D721Med (cell line): ENCODE data around the gene ABCD1.
"Not testable (repeated sequence)": the region's sequence is repeated elsewhere in the genome, so short reads cannot be mapped to it uniquely, and the experiment has no call there.

Experiments used
- DNase-seq: peaks from one replicate; pipeline ENCODE4 v3.0.0; 2011; ENCODE audit warnings: low spot score; ENCODE audit not compliant: insufficient read length
- FAIRE-seq: peaks from 2 replicates; lab custom pipeline; 2011; peaks lifted over from hg19 to GRCh38; lab: Jason Lieb, UNC
- CTCF ChIP-seq: IDR thresholded peaks from 2 replicates; pipeline ENCODE4 v1.5.1; 2012; ENCODE audit warnings: mild to moderate bottlenecking, control low read depth; ENCODE audit not compliant: insufficient read depth; ENCODE audit errors: missing control alignments

The ABCD1 gene

DNA sequence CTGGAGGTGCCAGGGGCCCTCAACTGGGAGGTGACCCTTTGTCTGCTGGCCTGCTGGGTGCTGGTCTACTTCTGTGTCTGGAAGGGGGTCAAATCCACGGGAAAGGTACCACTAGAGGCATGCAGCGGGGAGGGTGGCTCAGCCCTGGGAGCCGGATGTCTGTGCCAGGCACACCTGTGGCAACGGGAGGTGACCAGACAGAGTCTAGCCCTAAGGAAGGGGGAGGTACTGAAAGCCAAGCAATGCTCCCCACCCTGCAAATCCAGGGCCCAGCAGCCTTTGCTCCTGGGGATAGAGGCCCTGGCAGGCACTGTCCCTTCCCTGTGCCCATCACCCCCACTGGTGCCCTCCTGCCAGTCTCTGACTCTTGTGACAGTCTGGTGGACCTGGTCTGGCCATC lies 32.7 kb upstream of the ABCD1 start:
- no peak for FAIRE-seq
- DNase-seq: no peak
- no peak for TF ChIP-seq CTCF

DNA sequence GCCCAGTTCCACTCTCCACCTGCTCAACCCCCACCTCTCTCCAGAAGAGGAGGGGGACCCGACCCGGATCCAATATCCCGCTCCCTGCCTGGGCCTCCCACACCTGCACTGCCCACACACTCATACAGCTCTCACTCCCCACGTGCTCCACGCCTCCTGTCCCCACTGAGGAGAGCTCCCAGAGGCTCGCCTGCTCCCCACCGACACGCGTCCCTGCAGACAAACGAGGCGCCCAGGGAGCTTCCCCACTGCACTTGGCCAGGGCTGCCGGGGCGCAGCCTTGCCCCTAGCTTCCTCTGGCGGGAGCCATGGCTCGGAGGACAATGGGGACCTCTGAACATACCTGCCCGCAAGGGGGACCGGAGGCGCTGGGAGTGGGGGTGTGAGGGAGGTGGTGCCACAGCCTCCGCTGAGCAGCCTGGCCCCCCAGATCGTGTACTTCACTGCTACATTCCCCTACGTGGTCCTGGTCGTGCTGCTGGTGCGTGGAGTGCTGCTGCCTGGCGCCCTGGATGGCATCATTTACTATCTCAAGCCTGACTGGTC lies 32.0 kb upstream of the ABCD1 start:
- no peak for DNase-seq
- TF ChIP-seq CTCF: no peak
- no peak for FAIRE-seq

- no peak for TF ChIP-seq CTCF
- no peak for DNase-seq
- FAIRE-seq: no peak
Observed at GRCh38 chrX:153693216-153694086, 31.2 kb upstream of the ABCD1 start.

DNA sequence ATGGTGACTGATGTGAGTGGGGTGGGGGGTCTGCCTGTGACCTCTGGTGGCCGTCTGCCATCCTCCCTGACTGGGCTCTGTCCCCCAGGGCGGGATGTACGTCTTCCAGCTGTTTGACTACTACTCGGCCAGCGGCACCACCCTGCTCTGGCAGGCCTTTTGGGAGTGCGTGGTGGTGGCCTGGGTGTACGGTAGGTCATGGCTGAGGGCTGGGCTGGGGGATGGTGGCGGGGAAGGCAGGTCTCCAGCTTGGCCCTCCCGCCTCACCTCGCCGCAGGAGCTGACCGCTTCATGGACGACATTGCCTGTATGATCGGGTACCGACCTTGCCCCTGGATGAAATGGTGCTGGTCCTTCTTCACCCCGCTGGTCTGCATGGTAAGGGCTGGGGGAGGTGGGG lies 30.4 kb upstream of the ABCD1 start:
- DNase-seq, FAIRE-seq: not testable (repeated sequence)

DNA sequence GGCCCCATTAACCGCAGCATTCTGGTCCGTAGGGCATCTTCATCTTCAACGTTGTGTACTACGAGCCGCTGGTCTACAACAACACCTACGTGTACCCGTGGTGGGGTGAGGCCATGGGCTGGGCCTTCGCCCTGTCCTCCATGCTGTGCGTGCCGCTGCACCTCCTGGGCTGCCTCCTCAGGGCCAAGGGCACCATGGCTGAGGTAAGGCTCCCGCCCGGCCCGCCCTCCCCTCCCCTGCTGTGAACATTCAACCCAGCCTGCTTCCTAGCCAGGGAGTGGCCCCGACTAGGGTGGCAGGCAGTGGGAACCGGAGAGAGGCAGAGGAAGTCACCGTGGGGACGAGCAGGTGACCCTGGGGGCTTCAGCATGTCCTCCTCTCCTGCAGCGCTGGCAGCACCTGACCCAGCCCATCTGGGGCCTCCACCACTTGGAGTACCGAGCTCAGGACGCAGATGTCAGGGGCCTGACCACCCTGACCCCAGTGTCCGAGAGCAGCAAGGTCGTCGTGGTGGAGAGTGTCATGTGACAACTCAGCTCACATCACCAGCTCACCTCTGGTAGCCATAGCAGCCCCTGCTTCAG lies 29.9 kb upstream of the ABCD1 start:
- TF ChIP-seq CTCF: no peak
- DNase-seq (no peak), FAIRE-seq (no peak)

- DNase-seq (no peak), FAIRE-seq (no peak)
- TF ChIP-seq CTCF: no peak
Observed at GRCh38 chrX:153696100-153696499, 28.6 kb upstream of the ABCD1 start.

- DNase-seq, FAIRE-seq: not testable (repeated sequence)
Observed at GRCh38 chrX:153696538-153696937, 28.1 kb upstream of the ABCD1 start.

GRCh38 chrX:153696986-153697722 lies 27.5 kb upstream of the ABCD1 start:
- DNase-seq, FAIRE-seq: not testable (repeated sequence)
